EH (cell line): Measurements from ENCODE around the gene METTL1.
"Not testable (repeated sequence)": the region's sequence is repeated elsewhere in the genome, so short reads cannot be mapped to it uniquely, and the experiment has no call there.

ENCODE experiments used
- DNase-seq: peaks from one replicate; pipeline ENCODE4 v3.0.0-alpha.2; 2015; ENCODE audit warnings: low read depth

METTL1 gene

GRCh38 chr12:57722716-57723629, 48.9 kb downstream of the METTL1 start:
- DNase-seq, result no peak

GRCh38 chr12:57721846-57722608, 49.9 kb downstream of the METTL1 start:
- not testable (repeated sequence) for DNase-seq

- no peak for DNase-seq
Observed at GRCh38 chr12:57720606-57721595, 51.0 kb downstream of the METTL1 start.

DNA sequence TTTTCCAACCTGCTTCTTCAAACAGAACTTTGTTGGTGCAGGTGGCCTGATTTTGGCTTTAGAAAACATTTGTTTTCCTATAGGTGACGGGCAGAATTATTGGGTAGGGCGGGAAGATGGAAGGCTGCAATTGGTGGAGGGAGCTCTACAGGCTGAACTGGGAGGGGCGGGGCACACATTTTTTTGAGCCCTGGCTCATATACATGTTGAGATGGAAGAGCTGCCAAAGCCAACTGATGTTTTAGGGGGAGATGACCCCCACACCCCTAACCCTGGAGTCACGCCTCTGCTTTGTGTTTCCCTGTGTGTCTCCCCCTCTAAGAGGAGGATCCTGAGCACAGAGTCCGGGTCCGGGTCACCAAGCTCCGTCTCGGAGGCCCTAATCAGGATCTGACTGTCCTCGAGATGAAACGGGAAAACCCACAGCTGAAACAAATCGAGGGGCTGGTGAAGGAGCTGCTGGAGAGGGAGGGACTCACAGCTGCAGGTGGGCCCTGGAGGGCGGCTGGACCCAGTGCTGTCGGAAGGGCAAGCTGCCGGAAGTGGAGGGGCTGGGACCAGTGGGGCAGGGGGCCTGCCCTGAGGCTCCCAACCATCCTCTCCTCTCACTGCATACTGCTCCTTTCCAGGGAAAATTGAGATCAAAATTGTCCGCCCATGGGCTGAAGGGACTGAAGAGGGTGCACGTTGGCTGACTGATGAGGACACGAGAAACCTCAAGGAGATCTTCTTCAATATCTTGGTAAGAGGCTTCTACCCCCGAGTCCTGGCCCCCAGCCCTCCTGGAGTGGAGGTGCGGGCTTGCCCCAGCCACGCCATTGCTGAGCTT, 51.9 kb downstream of the METTL1 start:
- no peak for DNase-seq

DNA sequence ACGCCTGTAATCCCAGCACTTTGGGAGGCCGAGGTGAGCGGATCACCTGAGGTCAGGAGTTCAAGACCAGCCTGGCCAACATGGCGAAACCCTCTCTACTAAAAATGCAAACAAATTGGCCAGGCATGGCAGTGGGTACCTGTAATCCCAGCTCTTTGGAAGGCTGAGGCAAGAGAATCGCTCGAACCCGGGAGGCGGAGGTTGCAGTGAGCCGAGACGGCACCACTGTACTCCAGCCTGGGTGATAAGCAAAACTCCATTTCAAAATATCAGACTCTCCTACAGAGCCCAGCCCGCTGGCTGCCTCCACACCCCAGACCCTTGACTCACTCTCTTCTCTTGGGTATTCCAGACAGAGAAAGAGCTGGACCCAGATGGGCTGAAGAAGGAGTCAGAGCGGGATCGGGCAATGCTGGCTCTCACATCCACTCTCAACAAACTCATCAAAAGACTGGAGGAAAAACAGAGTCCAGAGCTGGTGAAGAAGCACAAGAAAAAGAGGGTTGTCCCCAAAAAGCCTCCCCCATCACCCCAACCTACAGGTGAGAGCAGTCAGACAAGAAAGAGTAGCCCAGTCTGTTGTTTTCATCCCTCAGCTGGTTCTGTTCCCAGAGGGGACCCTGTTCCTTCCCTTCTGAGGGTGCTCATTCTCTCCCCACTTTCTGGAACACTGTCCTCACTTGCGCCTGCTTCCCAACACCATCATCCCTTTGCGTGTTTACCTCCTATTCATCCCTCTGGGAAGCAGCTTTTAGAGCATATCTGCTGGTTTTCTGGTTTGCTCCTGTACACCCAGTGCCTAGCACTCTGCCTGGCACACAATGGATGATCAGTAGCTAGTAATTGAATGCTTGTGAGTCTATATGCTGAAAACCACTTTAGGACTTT, 53.0 kb downstream of the METTL1 start:
- DNase-seq, result no peak
